ENCODE results near the gene BCLAF1. TPM values are rescaled to one million over a fixed set of nuclear protein-coding genes. Genes with fewer than 3 reads are reported as not detected.

Gene BCLAF1
- polyA plus RNA-seq, 3 donors = 32.5 to 75.8 (median 47.0) TPM

- DNase-seq = no peak
- Mint-ChIP-seq H3K9me3 (peaks cover 0 to 1% (median 0%) of the 10 kb centered on the region in 7 donors), H3K36me3 (no peaks in the 10 kb centered on the region), H3K27me3 (ENCODE audit: low read depth in 3 of 3) (peaks cover 0 to 4% (median 0%) of the 10 kb centered on the region in 3 donors), H3K27ac (no peak overlapping the region), H3K4me3 (no peak overlapping the region), H3K4me1 (no peaks in the 10 kb centered on the region)
- no peaks in the 10 kb centered on the region for H3K27me3 ChIP-seq (ENCODE audit: control insufficient read depth in 2 of 2, insufficient read depth in 2 of 2, low read length in 2 of 2)
- no peaks in the 10 kb centered on the region for H3K9me3 ChIP-seq (replicated peaks in 1 of 2; ENCODE audit: control insufficient read depth in 1 of 2, insufficient read depth in 1 of 2, low read length in 2 of 2)
- H3K36me3 ChIP-seq (replicated peaks in 1 of 2; ENCODE audit: control insufficient read depth in 1 of 2, insufficient read depth in 2 of 2, low read length in 2 of 2) = no peaks in the 10 kb centered on the region
- no peak overlapping the region for H3K9ac ChIP-seq (ENCODE audit: insufficient read depth, low read length, poor library complexity, severe bottlenecking)
- no peaks in the 10 kb centered on the region for H3K79me2 ChIP-seq (ENCODE audit: insufficient read depth, low read length)
- no peak overlapping the region for H3K4me3 ChIP-seq (replicated peaks in 1 of 3; ENCODE audit: low read depth in 2 of 3, low read length in 3 of 3)
- intact Hi-C loops (cut with micrococcal nuclease) = no loop called here
- no peak overlapping the region for H2AFZ ChIP-seq (ENCODE audit: insufficient read depth, low read depth, low read length, poor library complexity, severe bottlenecking)
- H3K4me1 ChIP-seq (ENCODE audit: control insufficient read depth in 1 of 2, insufficient read depth in 2 of 2, low read length in 2 of 2) = no peaks in the 10 kb centered on the region
- 97% methylated on average over 2 of the region's 3 CpGs for WGBS (ENCODE audit: insufficient coverage)
- no peak for TF ChIP-seq CTCF (IDR thresholded peaks at IDR 0.05)
- H3K4me2 ChIP-seq (replicated peaks; ENCODE audit: extremely low read depth, low read length, poor library complexity, severe bottlenecking) = no peak overlapping the region
- H3K27ac ChIP-seq (ENCODE audit: low read depth in 1 of 2, low read length in 2 of 2) = no peak overlapping the region
- H4K20me1 ChIP-seq (ENCODE audit: insufficient read depth, low read length) = no peaks in the 10 kb centered on the region
Observed at GRCh38 chr6:136337606-136338005, 48.0 kb upstream of the BCLAF1 start.

DNA sequence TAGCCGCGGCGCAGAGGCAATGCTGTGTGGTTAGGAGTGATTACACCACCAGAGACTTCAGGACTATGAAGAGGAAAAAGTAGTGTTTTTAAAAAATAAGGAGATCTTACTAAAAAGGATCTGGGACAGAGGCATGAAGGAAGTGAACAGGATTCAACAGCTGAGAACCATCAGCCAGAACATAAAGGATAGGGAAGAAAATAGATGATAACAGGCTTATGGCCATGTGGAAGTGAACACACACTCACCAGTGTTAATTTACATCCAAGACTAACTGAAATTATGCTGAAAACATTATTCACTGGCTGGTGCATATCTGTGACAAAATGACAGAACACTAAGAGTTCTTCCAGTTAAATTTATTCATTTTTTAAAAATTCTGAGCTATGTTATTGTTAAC is 47.5 kb upstream of the BCLAF1 start:
- H3K9me3 ChIP-seq (replicated peaks in 1 of 2; ENCODE audit: control insufficient read depth in 1 of 2, insufficient read depth in 1 of 2, low read length in 2 of 2) = no peaks in the 10 kb centered on the region
- Mint-ChIP-seq H3K9me3 (peaks cover 0 to 1% (median 0%) of the 10 kb centered on the region in 7 donors), H3K4me3 (no peak overlapping the region), H3K4me1 (no peaks in the 10 kb centered on the region), H3K27ac (no peak overlapping the region), H3K27me3 (ENCODE audit: low read depth in 3 of 3) (peaks cover 0 to 4% (median 0%) of the 10 kb centered on the region in 3 donors), H3K36me3 (no peaks in the 10 kb centered on the region)
- DNase-seq = no peak
- WGBS (ENCODE audit: insufficient coverage) = no CpG with 5 or more reads among the region's 3 CpGs
- no peak overlapping the region for H3K27ac ChIP-seq (ENCODE audit: low read depth in 1 of 2, low read length in 2 of 2)
- no peaks in the 10 kb centered on the region for H3K27me3 ChIP-seq (ENCODE audit: control insufficient read depth in 2 of 2, insufficient read depth in 2 of 2, low read length in 2 of 2)
- no peak overlapping the region for H3K9ac ChIP-seq (ENCODE audit: insufficient read depth, low read length, poor library complexity, severe bottlenecking)
- H3K4me2 ChIP-seq (replicated peaks; ENCODE audit: extremely low read depth, low read length, poor library complexity, severe bottlenecking) = no peak overlapping the region
- no peaks in the 10 kb centered on the region for H3K36me3 ChIP-seq (replicated peaks in 1 of 2; ENCODE audit: control insufficient read depth in 1 of 2, insufficient read depth in 2 of 2, low read length in 2 of 2)
- H4K20me1 ChIP-seq (ENCODE audit: insufficient read depth, low read length) = no peaks in the 10 kb centered on the region
- no peaks in the 10 kb centered on the region for H3K4me1 ChIP-seq (ENCODE audit: control insufficient read depth in 1 of 2, insufficient read depth in 2 of 2, low read length in 2 of 2)
- H3K79me2 ChIP-seq (ENCODE audit: insufficient read depth, low read length) = no peaks in the 10 kb centered on the region
- H3K4me3 ChIP-seq (replicated peaks in 1 of 3; ENCODE audit: low read depth in 2 of 3, low read length in 3 of 3) = no peak overlapping the region
- no peak for TF ChIP-seq CTCF (IDR thresholded peaks at IDR 0.05)
- intact Hi-C loops (cut with micrococcal nuclease) = no loop called here
- no peak overlapping the region for H2AFZ ChIP-seq (ENCODE audit: insufficient read depth, low read depth, low read length, poor library complexity, severe bottlenecking)
